Peyer's patch (tissue), 4 donors: ENCODE data around the gene INTS7. TPM values are rescaled to one million over a fixed set of nuclear protein-coding genes. Genes with fewer than 3 reads are reported as not detected.

Source experiments
- DNase-seq, 3 donors: peaks; one replicate each; pipeline ENCODE4 v3.0.0-alpha.2; 2017 to 2019
- H3K27ac ChIP-seq, 4 donors: fragments of 200-600 bp; sonication (generic); one replicate each; pipeline ENCODE4 v1.5.1; 2016 to 2019
- H3K27me3 ChIP-seq, 2 donors: fragments of 200-600 bp; sonication (generic); one replicate each; pipeline ENCODE4 v1.5.1; 2019
- H3K36me3 ChIP-seq, 3 donors: fragments of 200-600 bp; sonication (generic); one replicate each; pipeline ENCODE4 v1.5.1; 2016 to 2019
- H3K4me1 ChIP-seq, 4 donors: fragments of 200-600 bp; sonication (generic); one replicate each; pipeline ENCODE4 v1.5.1; 2016 to 2019
- H3K4me3 ChIP-seq, 4 donors: fragments of 200-600 bp; sonication (generic); 1 replicate in 3 of 4; 2 replicates in 1 of 4; pipeline ENCODE4 v1.5.1; 2016 to 2019; ENCODE audit warnings: mild to moderate bottlenecking in 1 of 4
- H3K9me3 ChIP-seq, 4 donors: fragments of 200-600 bp; sonication (generic); one replicate each; pipeline ENCODE4 v1.5.1; 2016 to 2019; ENCODE audit warnings: mild to moderate bottlenecking in 1 of 4
- POLR2A ChIP-seq, 2 donors: fragments of 450-650 bp; IDR thresholded peaks; one replicate each; pipeline ENCODE4 v1.5.1; 2017; ENCODE audit warnings: antibody characterized with exemption in 2 of 2, mild to moderate bottlenecking in 2 of 2, moderate library complexity in 2 of 2
- total RNA-seq, 4 donors: library from RNA; depleted of rRNA; stranded (reverse); fragments of >200 nt; gene quantifications; one replicate each; pipeline ENCODE4 v1.1.0, GENCODE V29; 2016
- TF ChIP-seq, protein P1 (sequence below), 6 experiments: fragments of 450-650 bp in 4 of 6; fragments of 200-600 bp in 2 of 6; sonication (generic) in 1 of 6; IDR thresholded peaks; one replicate each; pipeline ENCODE4 v1.5.1; 2017 to 2019; ENCODE audit warnings: antibody characterized with exemption in 6 of 6, mild to moderate bottlenecking in 3 of 6, moderate library complexity in 1 of 6

The INTS7 gene
- total RNA-seq, 4 donors from 2014 or later = 7.7 to 21.5 (median 11.9) TPM

- H3K4me1 ChIP-seq = peaks cover 0 to 20% (median 0%) of the 10 kb centered on the region in 4 donors
- TF ChIP-seq, protein P1, sequence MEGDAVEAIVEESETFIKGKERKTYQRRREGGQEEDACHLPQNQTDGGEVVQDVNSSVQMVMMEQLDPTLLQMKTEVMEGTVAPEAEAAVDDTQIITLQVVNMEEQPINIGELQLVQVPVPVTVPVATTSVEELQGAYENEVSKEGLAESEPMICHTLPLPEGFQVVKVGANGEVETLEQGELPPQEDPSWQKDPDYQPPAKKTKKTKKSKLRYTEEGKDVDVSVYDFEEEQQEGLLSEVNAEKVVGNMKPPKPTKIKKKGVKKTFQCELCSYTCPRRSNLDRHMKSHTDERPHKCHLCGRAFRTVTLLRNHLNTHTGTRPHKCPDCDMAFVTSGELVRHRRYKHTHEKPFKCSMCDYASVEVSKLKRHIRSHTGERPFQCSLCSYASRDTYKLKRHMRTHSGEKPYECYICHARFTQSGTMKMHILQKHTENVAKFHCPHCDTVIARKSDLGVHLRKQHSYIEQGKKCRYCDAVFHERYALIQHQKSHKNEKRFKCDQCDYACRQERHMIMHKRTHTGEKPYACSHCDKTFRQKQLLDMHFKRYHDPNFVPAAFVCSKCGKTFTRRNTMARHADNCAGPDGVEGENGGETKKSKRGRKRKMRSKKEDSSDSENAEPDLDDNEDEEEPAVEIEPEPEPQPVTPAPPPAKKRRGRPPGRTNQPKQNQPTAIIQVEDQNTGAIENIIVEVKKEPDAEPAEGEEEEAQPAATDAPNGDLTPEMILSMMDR (IDR thresholded peaks at IDR 0.05) = no peak
- no peak for TF ChIP-seq POLR2A (IDR thresholded peaks at IDR 0.05)
- peak in 2 of 3 donors; percentile 63 to 81 for DNase-seq
Measured at GRCh38 chr1:211928993-211929637, 106.2 kb downstream of the INTS7 start.

DNA sequence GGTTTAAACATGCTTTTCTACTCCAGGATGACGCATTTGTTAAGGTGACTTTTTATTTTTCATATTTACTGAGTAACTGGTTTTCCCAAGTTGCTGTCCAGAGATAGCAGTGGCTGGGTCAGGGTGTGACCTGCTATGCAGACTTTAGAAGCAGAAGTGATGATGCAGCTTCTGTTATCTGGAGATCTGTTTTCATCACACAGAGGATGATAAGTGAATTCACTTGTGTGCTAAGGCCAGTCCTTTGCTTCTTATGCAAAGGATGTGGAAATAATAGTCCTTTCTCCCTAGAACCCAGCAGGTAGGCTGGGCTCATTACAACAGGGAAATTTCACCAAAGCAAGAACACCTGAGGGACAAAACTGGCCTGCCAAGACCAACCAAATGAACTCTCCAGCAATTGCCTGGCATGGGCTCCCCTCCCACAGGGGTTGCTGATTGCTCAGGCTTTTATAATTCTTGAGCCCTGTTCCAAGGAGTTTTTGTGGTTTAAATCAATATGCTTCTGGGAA, 107.0 kb downstream of the INTS7 start:
- Histone ChIP-seq H3K4me1 (peaks cover 0 to 20% (median 0%) of the 10 kb centered on the region in 4 donors), H3K27ac (peak overlapping the region in 3 of 4 donors; percentile 61 to 84 (median 81)), H3K36me3 (no peaks in the 10 kb centered on the region), H3K9me3 (no peaks in the 10 kb centered on the region), H3K4me3 (no peak overlapping the region), H3K27me3 (no peaks in the 10 kb centered on the region)
- TF ChIP-seq POLR2A (IDR thresholded peaks at IDR 0.05) = peak in 1 of 2 donors; percentile 32
- TF ChIP-seq, protein P1 (IDR thresholded peaks at IDR 0.05) = peak in 1 of 6 experiments; percentile 20
- DNase-seq = peak in 1 of 3 donors; percentile 67

More at GRCh38 chr1:211928993-211929637, 106.2 kb downstream of the INTS7 start:
- Histone ChIP-seq H3K27ac (peak overlapping the region in 3 of 4 donors; percentile 61 to 84 (median 81)), H3K36me3 (no peaks in the 10 kb centered on the region), H3K9me3 (no peaks in the 10 kb centered on the region), H3K4me3 (no peak overlapping the region), H3K27me3 (no peaks in the 10 kb centered on the region)

DNA sequence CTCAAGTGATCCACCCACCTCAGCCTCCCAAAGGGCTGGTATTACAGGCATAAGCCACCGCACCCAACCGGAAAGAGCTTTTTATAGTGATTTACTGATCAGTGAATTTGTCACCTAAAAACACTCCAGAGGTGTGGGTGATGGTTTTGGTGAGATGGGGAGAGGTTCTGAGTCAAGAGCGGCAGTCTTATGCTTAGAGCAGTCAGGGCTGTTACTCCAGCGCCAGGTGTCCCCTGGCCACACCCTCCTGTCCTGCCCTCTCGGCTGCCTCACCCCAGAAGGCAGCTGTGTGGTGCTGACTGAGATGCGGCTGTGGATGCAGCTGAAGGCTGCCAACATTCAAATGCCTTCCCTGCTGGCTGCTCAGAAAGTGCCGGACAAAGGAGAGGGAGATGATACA, 110.3 kb downstream of the INTS7 start:
- TF ChIP-seq, protein P1 (IDR thresholded peaks at IDR 0.05) = peak in 2 of 6 experiments; percentile 6 to 19
- TF ChIP-seq POLR2A (IDR thresholded peaks at IDR 0.05) = no peak
- H3K27ac ChIP-seq = peak overlapping the region in 1 of 4 donors; percentile 22
- H3K36me3 ChIP-seq = no peaks in the 10 kb centered on the region
- peak in 2 of 3 donors; percentile 80 to 84 for DNase-seq
- peaks cover 0 to 24% (median 0%) of the 10 kb centered on the region in 4 donors for H3K4me1 ChIP-seq
- H3K4me3 ChIP-seq = no peak overlapping the region
- H3K9me3 ChIP-seq = no peaks in the 10 kb centered on the region
- H3K27me3 ChIP-seq = no peaks in the 10 kb centered on the region

- Histone ChIP-seq H3K27ac (no peak overlapping the region), H3K4me3 (no peak overlapping the region), H3K27me3 (no peaks in the 10 kb centered on the region), H3K36me3 (no peaks in the 10 kb centered on the region), H3K9me3 (no peaks in the 10 kb centered on the region), H3K4me1 (peaks cover 0 to 22% (median 0%) of the 10 kb centered on the region in 4 donors)
- no peak for DNase-seq
- TF ChIP-seq, protein P1 (IDR thresholded peaks at IDR 0.05) = no peak
- no peak for TF ChIP-seq POLR2A (IDR thresholded peaks at IDR 0.05)
Measured at GRCh38 chr1:211924256-211924655, 111.1 kb downstream of the INTS7 start.

DNA sequence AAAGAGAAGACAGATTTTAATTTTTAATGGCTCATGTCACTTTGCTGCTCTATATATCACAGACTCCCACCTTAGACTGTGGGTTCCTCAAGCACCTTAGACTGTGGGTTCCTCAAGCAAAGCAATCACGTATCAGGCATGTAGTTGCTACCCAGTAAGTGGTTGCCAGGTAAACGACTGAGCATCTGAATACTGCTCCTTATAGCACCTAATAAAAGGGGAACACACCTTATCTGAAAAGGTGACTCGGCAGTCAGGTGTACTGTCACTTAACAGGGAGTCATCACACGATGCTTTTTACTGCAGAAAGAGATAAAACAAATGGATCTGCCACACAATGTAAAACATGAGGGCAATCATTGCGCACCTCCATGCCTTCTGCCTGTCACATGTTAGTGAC, 112.3 kb downstream of the INTS7 start:
- H3K4me1 ChIP-seq = peaks cover 0 to 16% (median 0%) of the 10 kb centered on the region in 4 donors
- H3K4me3 ChIP-seq = no peak overlapping the region
- H3K27me3 ChIP-seq = no peaks in the 10 kb centered on the region
- DNase-seq = peak in 1 of 3 donors; percentile 69
- TF ChIP-seq, protein P1 (IDR thresholded peaks at IDR 0.05) = no peak
- no peak for TF ChIP-seq POLR2A (IDR thresholded peaks at IDR 0.05)
- H3K27ac ChIP-seq = peak overlapping the region in 1 of 4 donors; percentile 6
- no peaks in the 10 kb centered on the region for H3K36me3 ChIP-seq
- no peaks in the 10 kb centered on the region for H3K9me3 ChIP-seq
